ENCODE measurements around the gene STK11IP. TPM values are rescaled to one million over a fixed set of nuclear protein-coding genes. Genes with fewer than 3 reads are reported as not detected.

Gene STK11IP
- total RNA-seq, 2 donors from 2014 or later: 25.4 to 42.7 TPM

DNA sequence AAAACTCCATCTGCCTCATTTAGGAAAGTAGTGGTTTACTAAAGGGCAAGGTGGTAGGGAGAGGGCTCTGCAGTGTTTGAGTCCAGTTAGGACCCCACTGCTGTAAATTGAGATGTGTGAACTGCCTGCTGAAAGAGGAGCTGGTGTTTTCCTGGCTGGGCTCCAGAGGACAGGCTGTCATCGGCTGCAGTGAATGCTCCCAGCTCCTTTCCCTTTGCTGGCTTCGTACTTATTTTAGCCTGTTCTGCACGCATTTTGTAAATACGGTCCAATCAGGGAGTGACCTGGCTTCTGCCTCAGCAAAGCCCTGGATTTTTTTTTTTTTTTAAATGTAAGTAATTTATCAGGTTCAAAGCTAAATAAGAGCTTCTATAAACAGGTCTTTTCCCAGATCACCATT is 67.3 kb downstream of the STK11IP start:
- Histone ChIP-seq H3K9ac (ENCODE audit: low read depth in 2 of 2, low read length in 2 of 2) (no peak overlapping the region), H3K27me3 (no peaks in the 10 kb centered on the region), H3K9me3 (no peaks in the 10 kb centered on the region), H3K36me3 (no peaks in the 10 kb centered on the region), H3K27ac (no peak overlapping the region), H3K4me3 (no peak overlapping the region), H3K4me1 (no peaks in the 10 kb centered on the region)
- DNase-seq: no peak
- TF ChIP-seq, protein P1, sequence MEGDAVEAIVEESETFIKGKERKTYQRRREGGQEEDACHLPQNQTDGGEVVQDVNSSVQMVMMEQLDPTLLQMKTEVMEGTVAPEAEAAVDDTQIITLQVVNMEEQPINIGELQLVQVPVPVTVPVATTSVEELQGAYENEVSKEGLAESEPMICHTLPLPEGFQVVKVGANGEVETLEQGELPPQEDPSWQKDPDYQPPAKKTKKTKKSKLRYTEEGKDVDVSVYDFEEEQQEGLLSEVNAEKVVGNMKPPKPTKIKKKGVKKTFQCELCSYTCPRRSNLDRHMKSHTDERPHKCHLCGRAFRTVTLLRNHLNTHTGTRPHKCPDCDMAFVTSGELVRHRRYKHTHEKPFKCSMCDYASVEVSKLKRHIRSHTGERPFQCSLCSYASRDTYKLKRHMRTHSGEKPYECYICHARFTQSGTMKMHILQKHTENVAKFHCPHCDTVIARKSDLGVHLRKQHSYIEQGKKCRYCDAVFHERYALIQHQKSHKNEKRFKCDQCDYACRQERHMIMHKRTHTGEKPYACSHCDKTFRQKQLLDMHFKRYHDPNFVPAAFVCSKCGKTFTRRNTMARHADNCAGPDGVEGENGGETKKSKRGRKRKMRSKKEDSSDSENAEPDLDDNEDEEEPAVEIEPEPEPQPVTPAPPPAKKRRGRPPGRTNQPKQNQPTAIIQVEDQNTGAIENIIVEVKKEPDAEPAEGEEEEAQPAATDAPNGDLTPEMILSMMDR (IDR thresholded peaks at IDR 0.05): no peak
- intact Hi-C loops (cut with DNase I): no loop called here

DNA sequence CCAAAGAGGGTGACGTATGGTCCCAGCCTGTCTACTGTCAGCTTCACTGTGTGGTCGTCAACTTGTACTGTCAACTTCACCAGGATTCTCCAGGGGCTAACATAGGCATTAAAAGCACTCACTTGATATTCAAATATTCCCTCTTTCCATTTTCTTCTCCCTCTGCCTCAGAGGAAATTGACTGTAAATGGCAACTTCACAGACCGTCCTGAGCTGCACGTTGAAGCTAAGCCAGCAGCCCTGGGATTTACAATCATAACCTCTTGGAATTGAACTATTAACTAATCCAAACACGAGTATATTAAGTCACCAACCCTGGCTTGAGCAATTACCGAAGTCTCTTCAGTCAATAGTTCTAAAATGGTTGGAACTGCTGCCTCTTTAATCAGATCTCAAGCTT is 68.3 kb downstream of the STK11IP start:
- Histone ChIP-seq H3K27me3 (no peaks in the 10 kb centered on the region), H3K36me3 (no peaks in the 10 kb centered on the region), H3K4me3 (no peak overlapping the region), H3K4me1 (no peaks in the 10 kb centered on the region), H3K27ac (no peak overlapping the region), H3K9me3 (no peaks in the 10 kb centered on the region), H3K9ac (ENCODE audit: low read depth in 2 of 2, low read length in 2 of 2) (no peak overlapping the region)
- TF ChIP-seq, protein P1 (IDR thresholded peaks at IDR 0.05): no peak
- intact Hi-C loops (cut with DNase I): no loop called here
- DNase-seq: no peak

Small RNA genes within 50 kb of the gene (microRNA-seq; reads per million reads assigned to microRNA genes)
- gene MIR3132: not detected

Other genes starting within 250 kb of the STK11IP start
- gene DNPEP, start 209.9 kb upstream of the STK11IP start, total RNA-seq: 10 to 100 TPM; 96.1 to 96.7 TPM
- gene DES, start 179.5 kb upstream of the STK11IP start, total RNA-seq: 100 to 1,000 TPM in 1 of 2 donors, 10 to 100 TPM in 1; 24.0 to 917 TPM
- 10 to 100 TPM in 1 of 2 donors, 1 to 10 TPM in 1; 6.2 to 19.3 TPM for gene SPEG, start 163.0 kb upstream of the STK11IP start, total RNA-seq
- 10 to 100 TPM; 49.7 to 86.1 TPM for gene GMPPA, start 99.0 kb upstream of the STK11IP start, total RNA-seq
- under 1 TPM in 1 of 2 donors, not detected in 1; 0.12 TPM for gene ASIC4, start 83.4 kb upstream of the STK11IP start, total RNA-seq
- gene CHPF, start 54.0 kb upstream of the STK11IP start, total RNA-seq: 10 to 100 TPM; 43.1 to 43.5 TPM
- gene TMEM198, start 53.8 kb upstream of the STK11IP start, total RNA-seq: 1 to 10 TPM; 1.7 to 2.9 TPM
- gene OBSL1, start 26.3 kb upstream of the STK11IP start, total RNA-seq: 10 to 100 TPM in 1 of 2 donors, 1 to 10 TPM in 1; 9.9 to 13.2 TPM
- gene INHA, start 25.5 kb upstream of the STK11IP start, total RNA-seq: not detected
- gene SLC4A3, start 29.8 kb downstream of the STK11IP start, total RNA-seq: under 1 TPM; 0.47 to 0.72 TPM

Measured in colonic mucosa (tissue), 4 donors.